Mucosa of rectum (tissue), 2 donors: ENCODE measurements around the gene HNRNPH2.

Experiments
- H3K27ac ChIP-seq, 2 donors: one replicate each; pipeline ENCODE4 v1.7.0; 2013; ENCODE audit warnings: inconsistent platforms in 2 of 2, low read depth in 2 of 2, low read length in 2 of 2
- H3K27me3 ChIP-seq, 2 donors: one replicate each; pipeline ENCODE4 v1.7.0; 2013; ENCODE audit warnings: low read length in 2 of 2; ENCODE audit not compliant: control insufficient read depth in 2 of 2, insufficient read depth in 2 of 2
- H3K36me3 ChIP-seq, 2 donors: one replicate each; pipeline ENCODE4 v1.7.0; 2013; ENCODE audit warnings: low read length in 2 of 2; ENCODE audit not compliant: control insufficient read depth in 2 of 2, insufficient read depth in 2 of 2
- H3K4me1 ChIP-seq, 2 donors: one replicate each; pipeline ENCODE4 v1.7.0; 2013; ENCODE audit warnings: low read length in 2 of 2, mild to moderate bottlenecking in 1 of 2; ENCODE audit not compliant: control insufficient read depth in 2 of 2, insufficient read depth in 2 of 2
- H3K4me3 ChIP-seq, 2 donors: one replicate each; pipeline ENCODE4 v1.7.0; 2013; ENCODE audit warnings: low read length in 2 of 2
- H3K9ac ChIP-seq, 2 donors: one replicate each; pipeline ENCODE4 v1.7.0; 2013; ENCODE audit warnings: low read length in 2 of 2, low read depth in 1 of 2, mild to moderate bottlenecking in 1 of 2
- H3K9me3 ChIP-seq, 2 donors: one replicate each; pipeline ENCODE4 v1.7.0; 2013; ENCODE audit warnings: low read length in 2 of 2; ENCODE audit not compliant: control insufficient read depth in 2 of 2
- donor health status: healthy.
- donor health status: Normal muscosa, but diverticular disease.

The HNRNPH2 gene, protein sequence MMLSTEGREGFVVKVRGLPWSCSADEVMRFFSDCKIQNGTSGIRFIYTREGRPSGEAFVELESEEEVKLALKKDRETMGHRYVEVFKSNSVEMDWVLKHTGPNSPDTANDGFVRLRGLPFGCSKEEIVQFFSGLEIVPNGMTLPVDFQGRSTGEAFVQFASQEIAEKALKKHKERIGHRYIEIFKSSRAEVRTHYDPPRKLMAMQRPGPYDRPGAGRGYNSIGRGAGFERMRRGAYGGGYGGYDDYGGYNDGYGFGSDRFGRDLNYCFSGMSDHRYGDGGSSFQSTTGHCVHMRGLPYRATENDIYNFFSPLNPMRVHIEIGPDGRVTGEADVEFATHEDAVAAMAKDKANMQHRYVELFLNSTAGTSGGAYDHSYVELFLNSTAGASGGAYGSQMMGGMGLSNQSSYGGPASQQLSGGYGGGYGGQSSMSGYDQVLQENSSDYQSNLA

GRCh38 chrX:101407748-101408531, at the start of gene HNRNPH2, which contains the start of gene GLA:
Gene HNRNPH2, plus strand, starts transcription at chrX:101408222. Its CDS starts 3,767 bp downstream, at chrX:101411989.
Gene GLA, minus strand, starts transcription at chrX:101407925. Its CDS starts 22 bp downstream, at chrX:101407903.
- Histone ChIP-seq H3K9ac (peak within 1 kb of the TSS; percentile 73 to 84), H3K4me1 (peaks cover 4 to 10% of the 10 kb centered on the region in 2 donors), H3K27me3 (peaks cover 0 to 3% of the 10 kb centered on the region in 2 donors), H3K9me3 (no peaks in the 10 kb centered on the region), H3K4me3 (peak within 1 kb of the TSS; percentile 87 to 90), H3K27ac (peak within 1 kb of the TSS; percentile 88 to 91), H3K36me3 (peaks cover 5 to 10% of the 10 kb centered on the region in 2 donors)

GRCh38 chrX:101359966-101360365, 48.1 kb upstream of the HNRNPH2 start:
- H3K27ac ChIP-seq = no peak overlapping the region
- peaks cover 2 to 3% of the 10 kb centered on the region in 2 donors for H3K27me3 ChIP-seq
- no peak overlapping the region for H3K4me3 ChIP-seq
- no peak overlapping the region for H3K9ac ChIP-seq
- H3K9me3 ChIP-seq = no peaks in the 10 kb centered on the region
- H3K36me3 ChIP-seq = no peaks in the 10 kb centered on the region
- H3K4me1 ChIP-seq = no peaks in the 10 kb centered on the region

DNA sequence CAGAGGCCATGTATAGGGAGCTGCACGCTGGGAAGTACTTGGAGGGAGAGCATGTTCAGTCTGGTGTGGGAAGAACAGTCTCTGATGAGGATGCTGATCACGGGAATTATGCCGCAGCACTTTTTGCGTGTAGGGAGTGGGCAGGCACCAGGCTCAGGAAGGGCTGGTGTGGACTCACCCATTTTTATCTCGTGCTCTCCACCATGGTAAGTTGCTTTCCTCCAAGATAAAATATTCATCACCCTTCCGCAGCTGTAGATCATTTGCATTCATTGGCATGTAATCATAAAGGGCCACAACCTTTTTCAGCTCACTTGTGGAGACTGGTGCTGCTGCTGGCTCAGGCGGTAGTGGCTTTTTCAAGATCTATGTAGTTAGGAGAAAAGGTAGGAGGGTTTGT, 47.6 kb upstream of the HNRNPH2 start:
- H3K36me3 ChIP-seq = no peaks in the 10 kb centered on the region
- peaks cover 2 to 3% of the 10 kb centered on the region in 2 donors for H3K27me3 ChIP-seq
- H3K9me3 ChIP-seq = no peaks in the 10 kb centered on the region
- H3K27ac ChIP-seq = no peak overlapping the region
- no peak overlapping the region for H3K4me3 ChIP-seq
- no peaks in the 10 kb centered on the region for H3K4me1 ChIP-seq
- no peak overlapping the region for H3K9ac ChIP-seq

GRCh38 chrX:101362116-101362515, 45.9 kb upstream of the HNRNPH2 start:
- Histone ChIP-seq H3K9me3 (no peaks in the 10 kb centered on the region), H3K9ac (no peak overlapping the region), H3K27me3 (peaks cover 0 to 3% of the 10 kb centered on the region in 2 donors)

DNA sequence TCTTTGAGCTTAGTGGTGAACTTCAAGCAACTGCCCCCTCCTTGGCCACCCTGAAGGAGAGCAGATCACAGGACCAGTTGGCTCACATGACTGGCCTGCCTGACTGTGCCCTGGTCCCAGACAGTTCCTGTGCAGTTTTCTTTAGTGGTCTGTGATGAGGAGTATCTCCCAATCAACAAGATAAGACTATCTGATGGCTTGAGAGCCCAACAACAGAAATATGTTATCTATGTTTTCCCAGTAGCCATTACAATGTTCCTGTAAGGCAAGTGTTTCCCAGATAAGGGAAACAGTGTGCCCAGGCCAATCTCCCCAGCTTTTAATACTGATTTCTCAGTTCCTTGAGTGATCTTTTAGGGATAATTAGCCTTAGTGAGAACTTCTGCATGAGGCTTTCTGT, 45.3 kb upstream of the HNRNPH2 start:
- H3K36me3 ChIP-seq = no peaks in the 10 kb centered on the region
- no peaks in the 10 kb centered on the region for H3K4me1 ChIP-seq
- H3K9ac ChIP-seq = no peak overlapping the region
- H3K9me3 ChIP-seq = no peaks in the 10 kb centered on the region
- no peak overlapping the region for H3K27ac ChIP-seq
- no peak overlapping the region for H3K4me3 ChIP-seq
- H3K27me3 ChIP-seq = peaks cover 0 to 3% of the 10 kb centered on the region in 2 donors

More at GRCh38 chrX:101362116-101362515, 45.9 kb upstream of the HNRNPH2 start:
- H3K36me3 ChIP-seq = no peaks in the 10 kb centered on the region
- H3K27ac ChIP-seq = no peak overlapping the region
- no peak overlapping the region for H3K4me3 ChIP-seq
- H3K4me1 ChIP-seq = no peaks in the 10 kb centered on the region

DNA sequence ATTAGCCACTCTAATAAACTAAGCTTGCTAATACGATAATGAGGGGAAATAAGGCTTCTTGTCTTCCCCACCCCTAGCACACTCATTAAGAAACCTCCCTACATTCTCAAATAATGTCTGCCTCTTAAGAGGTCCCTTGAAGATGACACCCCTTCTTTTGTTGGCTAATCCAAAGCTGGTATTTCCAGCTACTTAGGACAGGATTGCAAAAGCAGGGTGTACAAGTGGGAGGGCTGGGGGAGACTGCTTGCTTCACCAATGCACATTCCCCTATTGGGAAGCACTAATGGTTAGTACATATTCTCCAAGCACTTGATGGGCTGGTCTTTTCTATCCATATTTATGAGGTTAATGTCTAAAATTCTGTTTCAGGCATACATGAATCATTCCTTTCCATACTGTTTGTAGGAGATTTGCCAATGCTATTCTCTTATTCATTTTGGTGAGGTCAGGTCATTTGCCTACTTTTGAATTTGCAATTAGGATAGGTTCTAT, 42.7 kb upstream of the HNRNPH2 start:
- Histone ChIP-seq H3K4me1 (no peaks in the 10 kb centered on the region), H3K36me3 (no peaks in the 10 kb centered on the region), H3K4me3 (no peak overlapping the region), H3K27me3 (peaks cover 0 to 3% of the 10 kb centered on the region in 2 donors), H3K27ac (no peak overlapping the region), H3K9ac (no peak overlapping the region), H3K9me3 (no peaks in the 10 kb centered on the region)

DNA sequence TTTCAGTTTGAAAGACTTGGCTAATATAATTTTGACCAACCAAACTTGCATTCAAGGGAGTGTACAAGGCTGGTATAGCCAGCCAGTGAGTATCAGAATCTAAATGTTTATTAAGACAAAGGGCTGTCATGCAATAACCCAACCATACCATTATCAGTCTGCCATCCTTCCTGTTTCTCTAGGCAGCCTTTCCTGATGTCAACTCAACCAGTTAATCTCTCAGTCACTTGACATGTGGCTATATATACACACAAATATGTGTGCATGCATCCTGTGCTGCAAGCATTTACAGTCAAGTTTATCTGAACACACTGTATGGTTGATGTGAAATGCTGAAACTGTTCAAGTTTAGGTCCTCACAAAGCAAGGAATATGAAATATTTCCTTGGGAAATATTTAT, 39.2 kb upstream of the HNRNPH2 start:
- Histone ChIP-seq H3K9me3 (no peaks in the 10 kb centered on the region), H3K4me3 (no peak overlapping the region), H3K27ac (no peak overlapping the region), H3K9ac (no peak overlapping the region), H3K4me1 (no peaks in the 10 kb centered on the region), H3K36me3 (no peaks in the 10 kb centered on the region), H3K27me3 (peaks cover 0 to 3% of the 10 kb centered on the region in 2 donors)

DNA sequence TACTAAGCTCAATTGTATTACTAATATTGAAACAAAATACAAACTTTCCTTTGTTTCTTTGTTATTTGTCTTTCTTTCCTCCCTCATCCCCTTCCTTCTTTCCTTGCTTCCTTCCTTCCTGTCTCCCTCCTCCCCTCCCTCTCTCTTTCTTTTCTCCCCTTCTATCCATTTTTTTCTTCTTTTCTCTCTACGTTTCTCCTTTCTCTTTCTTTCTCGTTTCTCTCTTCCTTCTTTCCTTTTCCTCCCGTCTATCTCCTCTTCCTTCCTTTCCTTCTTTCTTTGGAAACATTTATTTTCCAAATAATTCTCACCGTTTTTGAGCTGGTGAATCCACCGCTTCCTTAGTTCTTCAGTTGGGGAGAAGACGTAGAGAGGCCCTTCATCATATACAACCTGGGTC, 38.3 kb upstream of the HNRNPH2 start:
- Histone ChIP-seq H3K27me3 (peaks cover 0 to 3% of the 10 kb centered on the region in 2 donors), H3K4me1 (no peaks in the 10 kb centered on the region), H3K9me3 (no peaks in the 10 kb centered on the region), H3K9ac (no peak overlapping the region), H3K4me3 (no peak overlapping the region), H3K36me3 (no peaks in the 10 kb centered on the region), H3K27ac (no peak overlapping the region)

DNA sequence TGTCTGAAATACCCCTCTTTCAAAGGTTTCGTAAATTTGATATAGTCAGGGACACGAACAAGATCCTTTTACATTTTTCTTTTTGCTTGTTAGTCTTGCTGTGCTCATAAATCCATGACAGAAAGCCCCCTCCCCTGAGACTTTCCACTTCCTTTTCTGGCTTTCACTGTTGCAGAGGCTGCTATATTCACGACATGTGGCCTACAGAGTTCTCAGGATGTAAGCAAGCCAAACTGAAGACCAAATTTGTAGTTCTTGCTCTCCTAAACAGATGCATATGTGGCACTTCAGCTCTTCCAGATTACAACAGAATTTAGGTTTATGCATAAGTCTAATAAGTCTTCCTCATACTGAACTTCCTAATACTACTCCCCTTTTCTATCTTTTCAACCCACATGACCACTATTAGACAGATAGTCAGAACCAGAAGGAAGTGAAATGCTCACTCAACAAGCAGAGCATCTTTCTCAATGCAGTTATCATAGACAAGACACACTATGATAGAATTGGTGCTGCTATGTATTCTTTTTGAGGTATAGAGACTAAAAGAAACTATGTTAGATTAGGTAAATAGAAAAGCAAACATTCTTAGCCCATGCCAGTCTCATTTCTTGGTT, 37.0 kb upstream of the HNRNPH2 start:
- Histone ChIP-seq H3K9me3 (no peaks in the 10 kb centered on the region), H3K4me3 (no peak overlapping the region), H3K27me3 (peaks cover 0 to 5% of the 10 kb centered on the region in 2 donors), H3K27ac (no peak overlapping the region), H3K4me1 (no peaks in the 10 kb centered on the region), H3K9ac (no peak overlapping the region), H3K36me3 (no peaks in the 10 kb centered on the region)
